Measurements from ENCODE around the gene AGBL1.

The AGBL1 gene

DNA sequence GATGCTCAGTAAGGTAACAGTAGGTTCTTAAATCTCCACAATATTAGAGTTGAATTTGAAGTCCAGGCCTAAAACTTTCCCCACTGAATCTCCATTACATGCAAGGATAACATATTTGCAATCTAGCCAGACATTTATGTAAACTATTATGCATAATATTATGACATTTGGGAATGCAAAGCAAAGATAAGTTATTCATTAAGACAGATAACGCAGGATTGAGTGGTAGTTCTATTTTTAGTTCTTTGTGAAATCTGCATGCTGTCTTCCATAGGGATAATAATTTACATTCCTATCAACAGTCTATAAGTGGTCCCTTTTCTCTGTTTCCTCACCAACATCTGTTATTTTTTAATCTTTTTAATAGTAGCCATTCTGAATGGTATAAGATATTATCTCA is 333.5 kb downstream of the AGBL1 start:
- TF ChIP-seq, protein P1, sequence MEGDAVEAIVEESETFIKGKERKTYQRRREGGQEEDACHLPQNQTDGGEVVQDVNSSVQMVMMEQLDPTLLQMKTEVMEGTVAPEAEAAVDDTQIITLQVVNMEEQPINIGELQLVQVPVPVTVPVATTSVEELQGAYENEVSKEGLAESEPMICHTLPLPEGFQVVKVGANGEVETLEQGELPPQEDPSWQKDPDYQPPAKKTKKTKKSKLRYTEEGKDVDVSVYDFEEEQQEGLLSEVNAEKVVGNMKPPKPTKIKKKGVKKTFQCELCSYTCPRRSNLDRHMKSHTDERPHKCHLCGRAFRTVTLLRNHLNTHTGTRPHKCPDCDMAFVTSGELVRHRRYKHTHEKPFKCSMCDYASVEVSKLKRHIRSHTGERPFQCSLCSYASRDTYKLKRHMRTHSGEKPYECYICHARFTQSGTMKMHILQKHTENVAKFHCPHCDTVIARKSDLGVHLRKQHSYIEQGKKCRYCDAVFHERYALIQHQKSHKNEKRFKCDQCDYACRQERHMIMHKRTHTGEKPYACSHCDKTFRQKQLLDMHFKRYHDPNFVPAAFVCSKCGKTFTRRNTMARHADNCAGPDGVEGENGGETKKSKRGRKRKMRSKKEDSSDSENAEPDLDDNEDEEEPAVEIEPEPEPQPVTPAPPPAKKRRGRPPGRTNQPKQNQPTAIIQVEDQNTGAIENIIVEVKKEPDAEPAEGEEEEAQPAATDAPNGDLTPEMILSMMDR (IDR thresholded peaks at IDR 0.05; ENCODE audit: control insufficient read depth, extremely low read depth, insufficient read depth): no peak
- no peak for DNase-seq (ENCODE audit: low read depth)
- H3K4me3 ChIP-seq (ENCODE audit: low read depth, low read length): no peak overlapping the region

DNA sequence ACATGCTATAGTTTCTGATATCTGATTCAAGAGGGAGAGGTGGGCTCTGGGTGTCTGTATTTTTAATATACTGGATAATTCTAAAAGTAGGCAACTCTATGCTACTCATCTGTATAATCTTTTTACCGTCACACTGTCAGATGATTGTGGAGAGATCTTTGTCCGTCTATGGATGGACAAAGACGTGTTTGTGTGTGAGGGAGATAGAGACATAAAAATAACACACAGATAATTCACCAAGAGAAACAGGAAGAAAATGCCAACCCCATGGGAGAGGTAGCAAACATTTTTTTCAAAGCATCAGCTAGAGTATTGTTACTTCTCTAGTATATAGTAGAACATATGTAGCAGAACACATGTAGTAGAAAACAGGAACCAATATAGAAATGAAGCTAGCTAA is 346.1 kb downstream of the AGBL1 start:
- TF ChIP-seq, protein P1 (IDR thresholded peaks at IDR 0.05; ENCODE audit: control insufficient read depth, extremely low read depth, insufficient read depth): no peak
- no peak for DNase-seq (ENCODE audit: low read depth)
- no peak overlapping the region for H3K4me3 ChIP-seq (ENCODE audit: low read depth, low read length)

DNA sequence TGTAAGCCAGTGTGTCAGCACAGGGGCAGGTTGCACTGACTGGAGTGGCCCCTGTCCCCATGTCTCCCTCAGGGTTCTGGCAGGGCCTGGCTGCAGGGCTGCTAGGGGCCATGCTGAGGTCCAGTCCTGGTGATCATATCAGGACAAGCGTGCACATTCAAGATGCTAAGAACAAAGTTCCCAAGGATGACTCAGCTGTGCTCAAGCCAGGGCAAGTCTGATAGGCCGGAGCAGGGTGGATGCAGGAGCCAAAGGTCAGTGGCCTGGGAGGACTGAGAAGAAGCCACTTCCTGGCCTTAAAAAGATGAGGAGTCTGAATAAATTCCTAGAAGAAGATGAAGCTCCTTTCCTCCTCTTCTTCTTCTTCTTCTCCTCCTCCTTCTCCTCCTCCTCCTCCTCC is 353.2 kb downstream of the AGBL1 start:
- DNase-seq (ENCODE audit: low read depth): no peak
- TF ChIP-seq, protein P1 (IDR thresholded peaks at IDR 0.05; ENCODE audit: control insufficient read depth, extremely low read depth, insufficient read depth): no peak
- no peak overlapping the region for H3K4me3 ChIP-seq (ENCODE audit: low read depth, low read length)

DNA sequence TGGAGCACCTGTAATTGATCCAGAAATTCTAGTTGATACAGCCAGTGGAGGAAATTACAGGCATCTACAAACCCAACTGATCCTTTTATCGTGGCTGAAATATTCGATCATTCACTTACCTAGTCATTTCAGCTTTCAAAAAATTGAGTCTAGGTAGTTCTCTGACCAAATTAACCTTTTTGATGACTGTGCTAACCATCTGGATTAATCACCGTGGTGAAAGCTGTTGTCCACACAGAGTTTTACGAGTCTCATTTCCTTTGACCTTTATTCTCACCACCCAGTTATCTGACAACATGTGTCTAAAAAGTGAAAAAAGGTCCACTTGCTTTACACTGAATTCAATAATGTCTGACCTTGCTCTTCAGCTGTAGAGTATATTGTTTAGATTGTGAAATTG is 354.3 kb downstream of the AGBL1 start:
- H3K4me3 ChIP-seq (ENCODE audit: low read depth, low read length): no peak overlapping the region
- TF ChIP-seq, protein P1 (IDR thresholded peaks at IDR 0.05; ENCODE audit: control insufficient read depth, extremely low read depth, insufficient read depth): no peak
- no peak for DNase-seq (ENCODE audit: low read depth)

DNA sequence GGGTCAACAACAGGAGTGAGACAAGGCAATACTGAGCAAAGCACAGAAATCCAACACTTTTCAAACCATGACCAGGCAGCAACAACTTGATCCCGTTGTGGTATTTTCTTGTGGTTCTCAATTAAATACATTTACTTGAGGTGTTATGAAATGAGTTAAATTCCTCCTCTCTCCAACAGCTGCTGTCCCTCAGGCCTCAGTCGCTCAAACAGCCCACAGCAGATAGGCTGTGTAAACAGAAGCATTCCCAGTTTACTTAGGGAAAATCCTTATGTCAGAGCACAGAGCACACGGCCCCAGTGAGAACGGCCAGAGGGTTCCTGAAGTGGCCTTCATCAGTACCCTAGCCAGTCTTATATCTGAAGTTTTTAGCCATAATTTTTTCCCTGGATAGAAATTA is 359.9 kb downstream of the AGBL1 start:
- TF ChIP-seq, protein P1 (IDR thresholded peaks at IDR 0.05; ENCODE audit: control insufficient read depth, extremely low read depth, insufficient read depth): no peak
- no peak overlapping the region for H3K4me3 ChIP-seq (ENCODE audit: low read depth, low read length)
- DNase-seq (ENCODE audit: low read depth): no peak

DNA sequence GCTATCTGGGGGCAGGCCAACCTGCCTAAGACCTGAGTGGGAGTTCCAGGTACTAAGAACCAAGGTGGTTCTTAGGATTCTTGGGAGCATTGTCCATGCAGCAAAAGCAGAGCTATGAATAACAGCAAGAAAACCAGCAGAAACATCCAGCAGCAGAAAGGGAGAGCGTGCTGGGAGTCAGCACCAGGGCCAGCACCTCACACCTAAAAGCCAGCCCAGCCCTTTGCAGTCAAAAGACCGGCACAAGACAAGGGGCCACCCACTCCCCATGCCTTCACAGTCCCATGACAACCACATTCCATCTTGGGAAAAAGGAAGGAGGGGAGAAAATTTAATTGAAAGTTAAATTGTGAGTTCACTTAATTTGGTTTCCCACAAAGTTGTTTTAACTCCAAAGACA is 364.9 kb downstream of the AGBL1 start:
- TF ChIP-seq, protein P1 (IDR thresholded peaks at IDR 0.05; ENCODE audit: control insufficient read depth, extremely low read depth, insufficient read depth): no peak
- no peak overlapping the region for H3K4me3 ChIP-seq (ENCODE audit: low read depth, low read length)
- DNase-seq (ENCODE audit: low read depth): no peak

DNA sequence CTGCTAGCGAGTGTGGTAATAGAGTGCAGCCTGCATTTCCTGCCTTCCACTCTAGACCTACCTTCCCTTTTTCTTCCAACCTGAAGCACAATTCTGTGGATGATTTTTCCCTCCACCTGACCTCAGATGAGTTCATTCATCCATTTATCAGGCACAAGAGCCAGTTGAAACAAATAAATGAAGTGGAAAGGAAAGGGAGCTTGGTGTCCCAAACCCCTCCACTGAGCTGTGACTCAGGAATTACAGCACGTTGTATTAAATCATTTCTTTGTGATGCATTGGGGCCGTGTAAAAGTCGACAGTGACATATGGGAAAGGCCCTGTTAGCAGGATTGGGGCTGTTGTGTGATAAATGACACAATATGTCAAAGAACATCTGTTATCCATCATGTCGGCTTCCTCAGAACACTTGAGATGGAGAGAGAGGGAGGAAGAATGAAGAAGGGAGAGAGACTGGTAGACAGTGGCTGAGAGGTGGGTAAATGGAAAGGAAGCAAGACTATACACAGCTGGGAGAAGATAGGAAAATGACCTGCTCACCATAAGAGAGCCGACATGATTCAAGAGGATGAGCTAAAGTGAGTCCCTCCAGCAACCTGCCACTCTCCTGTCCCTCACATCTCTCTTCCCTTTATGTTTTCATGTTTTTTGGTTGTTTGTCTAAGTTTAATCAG is 366.0 kb downstream of the AGBL1 start:
- TF ChIP-seq, protein P1 (IDR thresholded peaks at IDR 0.05; ENCODE audit: control insufficient read depth, extremely low read depth, insufficient read depth): no peak
- no peak for DNase-seq (ENCODE audit: low read depth)

More for the DNA sequence above, 366.0 kb downstream of the AGBL1 start:
- no peak overlapping the region for H3K4me3 ChIP-seq (ENCODE audit: low read depth, low read length)

Data from LNCaP clone FGC (cell line).